Stimulated activated CD8-positive, alpha-beta memory T cell treated with anti-CD3 and anti-CD28 coated beads, Interleukin-7, amount 100 ng/mL, for 1 hour (primary cell): ENCODE data around the gene CMTM7.

ENCODE experiments used
- DNase-seq, 2 donors: peaks; one replicate each; pipeline ENCODE4 v3.0.0-alpha.2; 2020; ENCODE audit warnings: low read depth in 2 of 2

Gene CMTM7

DNA sequence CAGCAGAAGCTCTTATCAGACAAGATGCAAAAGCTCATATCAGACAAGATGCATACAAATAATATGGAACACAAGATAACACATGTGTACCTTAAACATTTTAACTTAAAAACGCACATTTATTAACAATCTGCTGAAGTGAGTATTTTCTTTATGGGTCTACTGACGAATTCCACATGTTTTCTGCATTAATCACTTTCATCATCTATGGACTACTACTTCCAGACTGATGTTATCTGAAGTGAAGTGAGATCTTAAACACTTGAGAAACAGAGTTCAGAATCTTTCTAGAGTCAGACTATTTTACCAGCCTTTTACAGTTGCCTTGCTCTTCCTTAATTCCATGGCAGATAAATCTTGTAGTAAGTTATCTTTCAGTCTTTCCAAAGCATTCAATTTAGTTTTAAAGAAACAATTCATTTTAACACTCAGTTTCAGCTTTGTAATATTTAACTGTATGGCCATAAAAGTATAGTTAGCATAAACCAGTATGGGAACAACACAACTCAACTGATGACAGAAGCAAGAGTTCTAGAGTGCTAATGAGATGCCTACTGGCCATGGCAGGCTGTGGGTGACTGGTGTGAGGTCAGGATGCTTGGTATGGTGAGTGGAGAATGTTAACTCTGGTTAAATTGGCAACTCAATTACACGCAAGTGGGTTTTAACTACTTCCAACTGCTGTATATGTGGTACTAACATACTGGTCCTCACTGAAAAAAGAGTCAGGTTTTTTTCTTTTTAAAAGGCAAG is 101.2 kb downstream of the CMTM7 start:
- DNase-seq: no peak

DNA sequence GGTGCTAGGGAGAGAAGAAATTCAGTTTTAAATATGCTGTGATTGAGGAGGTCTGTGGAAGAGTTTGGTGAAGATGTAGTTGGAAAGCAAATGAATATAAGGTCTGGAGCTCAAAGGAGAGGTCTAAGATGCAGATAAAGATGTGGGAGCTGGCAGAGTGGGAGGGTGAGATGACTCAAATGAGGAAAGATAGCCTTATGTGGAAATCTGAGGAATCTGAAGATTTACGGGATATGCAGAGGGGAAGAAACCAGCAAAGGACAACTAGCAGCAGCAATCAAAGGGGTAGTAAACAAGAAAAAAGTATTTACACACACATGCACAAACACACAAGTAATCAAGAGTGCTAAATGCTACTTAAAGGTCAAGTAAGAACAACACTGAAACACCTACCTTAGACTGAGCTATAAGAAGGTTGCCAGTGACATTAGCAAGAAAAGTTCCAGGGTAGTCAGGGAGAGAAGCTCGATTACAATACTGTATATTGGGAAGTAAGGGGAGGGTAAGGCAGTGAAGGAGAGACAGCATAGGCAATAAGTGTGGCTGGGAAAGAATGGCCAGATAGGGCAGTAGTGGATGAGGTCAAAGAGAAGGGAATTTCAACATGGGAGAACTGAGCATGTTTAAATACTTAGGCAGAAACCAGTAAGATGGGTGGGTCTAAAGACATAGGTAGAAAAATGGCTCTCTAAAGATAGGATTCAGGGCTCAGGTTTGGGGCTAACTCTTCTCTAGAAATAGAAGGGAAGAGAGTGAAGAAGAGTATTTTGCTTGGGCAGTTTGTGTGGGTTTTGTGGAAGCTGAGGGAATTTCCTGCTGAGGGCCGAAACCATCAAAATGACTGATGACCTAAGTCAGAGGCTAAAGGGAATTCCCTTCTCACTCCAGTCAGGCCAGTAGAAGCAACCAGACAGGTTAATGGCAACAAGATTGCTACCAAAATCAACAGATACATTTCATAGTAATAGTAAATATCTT is 102.1 kb downstream of the CMTM7 start:
- no peak for DNase-seq

DNA sequence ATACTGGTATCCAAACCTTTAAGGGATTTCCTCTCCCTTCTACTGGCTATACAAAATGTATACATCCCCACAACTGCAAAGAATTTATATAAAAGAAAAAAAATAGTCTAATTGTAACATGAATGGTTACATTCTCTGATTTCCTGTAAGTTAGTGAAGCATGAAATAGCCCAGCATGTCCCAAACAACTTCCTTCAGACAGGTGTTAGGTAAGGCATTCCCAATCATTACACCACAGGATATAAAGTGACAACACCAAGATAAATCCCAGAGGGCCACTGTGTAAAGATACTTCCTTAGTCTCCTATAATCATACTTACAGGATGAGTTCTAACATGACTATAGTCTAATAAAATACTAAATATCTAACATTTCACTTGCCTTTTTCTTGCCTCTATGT is 103.4 kb downstream of the CMTM7 start:
- DNase-seq: no peak

DNA sequence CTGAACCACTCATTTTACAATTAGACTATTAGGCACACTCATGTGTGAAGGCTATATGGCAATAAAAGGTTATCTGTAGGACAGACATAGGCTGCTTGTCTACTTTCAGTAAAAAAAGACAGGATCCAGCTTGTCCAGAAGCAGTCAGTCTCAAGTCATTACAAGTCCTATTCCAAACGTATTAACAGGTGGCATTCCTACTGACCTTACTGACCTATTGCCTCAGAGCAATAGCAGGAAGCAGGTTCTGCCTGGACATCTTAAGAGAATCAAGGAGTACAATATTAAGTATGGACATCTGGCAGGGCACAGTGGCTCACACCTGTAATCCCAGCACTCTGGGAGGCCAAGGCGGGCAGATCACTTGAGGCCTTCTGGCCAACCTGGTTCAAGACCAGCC is 104.0 kb downstream of the CMTM7 start:
- no peak for DNase-seq

DNA sequence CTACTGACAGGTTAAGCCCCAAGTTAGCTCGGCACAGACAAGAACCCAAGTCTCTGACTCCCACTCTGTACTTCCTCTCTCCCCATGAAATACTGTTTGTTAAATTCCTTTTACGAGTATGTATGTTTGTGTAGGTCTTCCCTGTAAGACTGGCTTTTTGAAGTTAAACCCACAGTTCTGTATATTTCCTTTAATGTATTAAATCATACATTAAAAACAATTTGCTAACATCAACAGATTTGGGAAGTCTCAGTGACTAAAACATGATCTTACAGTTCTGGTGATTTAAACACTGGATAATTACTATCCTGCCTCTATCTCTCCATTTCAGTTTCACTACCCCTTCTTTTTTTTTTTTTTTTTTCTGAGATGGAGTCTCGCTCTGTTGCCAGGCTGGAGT is 106.6 kb downstream of the CMTM7 start:
- no peak for DNase-seq

DNA sequence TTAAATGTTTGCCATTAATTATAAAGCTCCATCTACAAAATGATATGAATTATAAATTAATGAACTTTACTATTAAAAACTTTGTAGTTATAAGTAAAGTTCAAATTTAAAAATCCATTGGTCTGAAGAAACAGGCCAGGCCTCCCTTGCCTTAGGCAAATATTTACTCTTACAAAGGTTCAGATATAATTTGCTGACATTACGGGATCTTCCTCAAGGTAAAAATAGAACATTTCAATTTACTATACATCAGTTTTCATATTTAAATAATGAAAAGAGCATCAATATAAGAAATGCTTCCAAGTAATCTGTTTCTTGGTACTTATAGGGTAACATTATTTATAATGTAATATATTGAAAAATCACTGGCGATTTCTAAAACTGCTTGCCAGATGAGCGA is 107.3 kb downstream of the CMTM7 start:
- no peak for DNase-seq

DNA sequence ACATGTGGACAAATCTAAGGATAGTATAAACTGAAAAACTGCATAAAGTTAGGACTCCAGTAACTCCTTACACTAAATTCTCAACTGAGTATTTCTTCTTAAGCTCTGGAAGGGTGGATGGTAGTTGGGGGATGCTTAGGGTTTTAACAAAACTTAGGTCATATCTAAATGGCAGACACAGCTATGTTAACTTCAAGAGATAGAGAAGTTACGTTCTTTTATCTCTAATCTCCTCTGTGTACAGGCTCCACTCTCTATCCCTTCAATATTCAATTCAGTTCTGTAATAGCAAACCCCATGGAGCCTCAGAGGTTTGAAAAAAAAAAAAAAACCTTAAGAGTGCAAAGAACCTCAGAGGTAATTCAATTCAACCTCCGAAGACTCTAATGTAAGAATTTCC is 107.9 kb downstream of the CMTM7 start:
- DNase-seq: no peak

DNA sequence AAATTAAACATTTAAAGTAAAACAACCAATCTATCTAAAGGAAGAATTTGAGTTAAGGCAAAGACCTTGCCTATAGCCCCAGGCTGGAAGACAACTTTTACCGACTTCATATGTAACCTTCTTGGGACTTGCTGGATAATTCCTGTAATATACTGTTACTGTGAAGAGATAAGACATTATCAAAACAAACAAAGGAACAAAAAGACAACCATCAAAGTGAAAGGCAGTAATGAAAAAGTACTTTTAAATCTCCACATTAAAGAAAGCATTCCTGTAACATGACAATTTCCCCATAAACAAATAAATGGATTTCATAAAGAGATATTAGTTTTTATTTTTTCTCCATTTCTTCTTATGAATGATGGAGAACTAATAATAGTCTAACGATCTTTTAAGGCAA is 108.6 kb downstream of the CMTM7 start:
- DNase-seq: no peak

DNA sequence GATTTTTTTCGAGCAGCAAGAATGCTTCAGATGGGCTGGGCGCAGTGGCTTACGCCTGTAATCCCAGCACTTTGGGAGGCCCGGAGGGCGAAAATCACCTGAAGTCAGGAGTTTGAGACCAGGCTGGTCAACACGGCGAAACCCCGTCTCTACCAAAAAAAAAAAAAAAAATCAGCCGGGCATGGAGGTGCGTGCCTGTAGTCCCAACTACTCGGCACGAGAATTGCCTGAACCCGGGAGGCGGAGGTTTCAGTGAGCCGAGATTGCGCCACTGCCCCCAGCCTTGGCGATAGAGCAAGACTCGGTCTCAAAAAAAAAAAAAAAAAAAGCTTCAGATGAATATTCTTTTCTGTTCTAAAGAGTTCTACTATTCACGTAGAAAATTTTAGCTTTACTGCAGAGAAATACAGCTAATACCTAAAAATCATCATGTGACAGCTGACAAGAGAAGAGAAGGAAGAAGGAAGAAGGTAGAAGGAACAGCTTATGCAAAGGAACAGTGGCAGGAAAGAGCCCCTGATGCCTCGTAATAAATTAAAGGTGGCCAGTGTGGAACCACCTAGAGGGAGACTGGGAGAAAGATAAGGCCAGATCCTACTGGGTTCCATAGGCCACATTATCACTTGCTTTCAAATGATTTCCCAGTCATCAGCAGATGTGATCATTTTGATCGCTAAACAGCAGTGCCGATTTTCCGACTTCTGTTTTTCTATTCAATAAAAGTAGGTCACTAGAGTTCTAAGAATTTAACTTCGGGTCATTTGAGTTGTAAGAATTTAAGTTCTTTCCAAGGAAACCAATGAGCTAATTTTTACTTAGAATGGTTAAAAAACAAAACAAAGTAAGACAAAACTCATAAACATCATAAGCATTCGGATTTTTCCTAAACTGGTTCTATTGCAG is 109.5 kb downstream of the CMTM7 start:
- DNase-seq: no peak

DNA sequence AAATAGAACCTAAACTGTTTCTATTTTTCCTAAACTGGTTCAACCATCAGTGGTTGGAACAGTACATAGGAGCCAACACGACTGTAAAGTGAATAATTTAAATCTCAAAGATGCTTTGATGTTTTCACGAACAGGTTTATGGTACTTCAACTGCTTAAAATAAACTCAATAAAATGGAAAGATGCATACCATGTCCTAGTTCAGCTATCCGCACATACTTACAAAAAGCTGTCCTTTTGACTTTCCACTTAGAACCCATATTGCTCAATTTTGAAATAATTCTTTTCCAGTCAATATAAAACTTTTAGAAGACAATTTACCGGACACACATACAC is 110.1 kb downstream of the CMTM7 start:
- no peak for DNase-seq

DNA sequence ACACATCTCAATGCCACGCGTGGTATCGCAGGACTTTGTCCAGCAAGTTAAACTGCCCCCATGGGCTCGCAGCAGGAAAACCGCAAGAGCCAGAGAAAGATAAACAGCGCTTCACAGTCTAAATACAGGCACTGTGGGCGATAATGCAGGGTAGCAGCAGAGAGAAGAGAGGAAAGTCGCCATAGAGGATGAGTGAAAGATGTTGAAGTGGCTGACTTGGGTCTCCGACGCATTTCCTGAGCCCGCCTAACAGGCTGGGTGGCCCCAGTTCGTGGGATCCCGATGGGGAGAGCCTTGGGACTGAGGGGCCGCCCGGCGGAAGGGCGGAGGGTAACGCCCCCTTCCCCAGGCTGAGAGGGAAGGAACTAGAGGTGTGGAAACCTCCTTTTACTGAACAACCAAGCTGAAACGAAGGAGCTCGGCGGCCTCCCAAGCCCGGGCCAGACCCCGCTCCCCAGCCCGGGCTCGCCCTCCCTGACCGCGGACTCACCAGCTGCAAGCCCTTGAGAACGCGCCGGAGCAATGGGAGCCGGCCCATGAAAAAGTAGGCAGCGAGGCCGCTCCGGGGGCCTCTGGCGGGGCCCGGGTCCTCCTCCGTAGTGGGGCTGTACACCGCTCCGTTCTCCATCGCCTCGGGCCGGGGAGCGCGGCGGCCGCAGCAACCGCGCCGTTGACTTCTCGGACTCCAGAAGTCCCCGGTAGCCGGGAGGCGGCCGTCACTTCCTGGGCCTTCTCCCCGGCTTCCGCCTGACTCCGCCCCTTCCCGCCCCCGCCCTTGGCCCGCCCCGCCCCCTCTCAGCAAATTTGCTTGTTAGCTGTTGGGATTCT is 110.7 kb downstream of the CMTM7 start, which contains the start of gene CMTM6:
CMTM6 (minus strand) TSS at position 735 of the 828 bp plus-strand sequence; CDS start at position 628, 107 bp downstream.
- DNase-seq: peak; percentile 44 to 50

DNA sequence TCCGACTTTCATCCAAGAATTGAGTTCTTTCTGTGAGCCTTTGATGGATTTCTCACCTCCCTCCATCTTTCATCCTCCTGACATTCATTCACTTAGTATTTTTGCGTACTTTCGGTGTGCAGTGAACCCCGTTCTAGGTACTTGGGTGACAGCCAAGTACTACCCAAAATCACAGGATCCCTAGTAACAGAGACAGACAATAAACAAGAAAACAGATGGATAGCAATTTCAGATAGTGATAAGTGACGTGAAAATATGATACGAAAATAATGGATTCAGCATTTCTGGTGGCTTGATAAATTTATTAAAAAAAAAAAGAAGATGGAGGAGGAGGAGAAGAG is 111.3 kb downstream of the CMTM7 start:
- DNase-seq: no peak
